ENCODE results near the gene POTEH.
"Not testable (repeated sequence)": the region's sequence is repeated elsewhere in the genome, so short reads cannot be mapped to it uniquely, and the experiment has no call there.

DNA sequence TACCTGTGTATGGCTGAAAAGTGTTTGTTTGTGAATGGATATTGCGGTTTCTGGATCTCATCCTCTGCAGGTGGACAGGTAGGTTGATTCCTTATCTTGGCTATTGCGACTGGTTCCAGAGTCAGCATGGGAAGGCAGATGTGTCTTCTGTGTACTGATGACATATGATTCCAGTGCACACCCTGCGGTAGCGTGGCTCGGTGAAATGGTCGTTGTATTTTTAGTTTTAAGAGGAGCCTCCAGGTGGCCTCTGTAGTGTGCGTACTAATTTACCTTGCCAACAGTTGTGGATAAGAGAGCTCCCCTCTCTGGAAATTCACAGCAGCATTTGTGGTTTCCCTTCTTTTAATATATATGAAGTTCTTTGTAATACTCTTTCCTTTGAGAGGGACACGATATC lies 10.1 kb upstream of the POTEH start:
- TF ChIP-seq POLR2A (IDR thresholded peaks at IDR 0.05) = not testable (repeated sequence)
- TF ChIP-seq, protein P1, sequence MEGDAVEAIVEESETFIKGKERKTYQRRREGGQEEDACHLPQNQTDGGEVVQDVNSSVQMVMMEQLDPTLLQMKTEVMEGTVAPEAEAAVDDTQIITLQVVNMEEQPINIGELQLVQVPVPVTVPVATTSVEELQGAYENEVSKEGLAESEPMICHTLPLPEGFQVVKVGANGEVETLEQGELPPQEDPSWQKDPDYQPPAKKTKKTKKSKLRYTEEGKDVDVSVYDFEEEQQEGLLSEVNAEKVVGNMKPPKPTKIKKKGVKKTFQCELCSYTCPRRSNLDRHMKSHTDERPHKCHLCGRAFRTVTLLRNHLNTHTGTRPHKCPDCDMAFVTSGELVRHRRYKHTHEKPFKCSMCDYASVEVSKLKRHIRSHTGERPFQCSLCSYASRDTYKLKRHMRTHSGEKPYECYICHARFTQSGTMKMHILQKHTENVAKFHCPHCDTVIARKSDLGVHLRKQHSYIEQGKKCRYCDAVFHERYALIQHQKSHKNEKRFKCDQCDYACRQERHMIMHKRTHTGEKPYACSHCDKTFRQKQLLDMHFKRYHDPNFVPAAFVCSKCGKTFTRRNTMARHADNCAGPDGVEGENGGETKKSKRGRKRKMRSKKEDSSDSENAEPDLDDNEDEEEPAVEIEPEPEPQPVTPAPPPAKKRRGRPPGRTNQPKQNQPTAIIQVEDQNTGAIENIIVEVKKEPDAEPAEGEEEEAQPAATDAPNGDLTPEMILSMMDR (IDR thresholded peaks at IDR 0.05) = not testable (repeated sequence)

Measured in thyroid gland (tissue), 4 donors.